ENCODE results near the gene OCRL.
A peak's percentile ranks its signal among the peaks of the same experiment; 100 is the strongest.

OCRL gene

DNA sequence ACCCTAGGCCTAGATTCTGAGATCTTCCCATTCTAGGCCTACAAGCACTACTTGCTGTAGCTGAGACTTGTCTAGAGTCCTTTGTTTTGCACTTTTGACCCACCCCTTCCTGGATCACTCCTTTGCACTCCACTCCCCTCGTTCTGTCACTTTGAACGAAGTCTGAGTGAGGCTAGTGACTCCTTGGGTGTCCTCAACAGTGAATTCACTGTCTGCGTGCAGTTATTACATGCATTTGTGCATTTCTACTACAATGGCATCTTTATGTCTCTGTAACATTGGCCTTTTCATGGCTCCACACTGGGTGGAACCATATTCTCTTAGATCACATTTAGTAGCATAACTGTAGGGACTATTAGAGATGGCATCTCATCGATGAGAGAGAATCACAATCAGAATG, 50.5 kb downstream of the OCRL start:
- no peak for DNase-seq

- DNase-seq, result no peak
Measured at GRCh38 chrX:129593137-129593536, 53.1 kb downstream of the OCRL start.

- DNase-seq, result no peak
Measured at GRCh38 chrX:129594781-129595180, 54.7 kb downstream of the OCRL start.

DNA sequence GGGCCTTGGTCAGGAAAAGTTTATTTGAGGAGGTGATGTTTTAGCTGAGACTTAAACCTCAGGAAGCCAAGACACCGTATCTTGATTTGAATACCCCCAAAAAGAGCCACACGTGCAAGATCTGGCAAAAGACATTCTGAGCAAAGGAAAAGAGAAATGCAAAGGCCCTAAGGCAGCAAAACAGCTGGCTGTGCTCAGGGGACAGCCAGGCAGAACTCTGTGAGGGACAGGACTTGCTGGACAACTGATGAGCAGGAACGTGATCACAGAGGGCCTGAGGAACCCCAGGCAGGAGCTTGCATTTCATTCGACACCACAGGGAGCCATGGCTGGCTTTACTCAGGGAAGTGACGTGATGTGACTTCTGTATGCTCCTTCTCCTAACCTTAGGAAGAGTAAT, 56.0 kb downstream of the OCRL start:
- DNase-seq, result no peak

GRCh38 chrX:129597905-129598304, 57.8 kb downstream of the OCRL start:
- DNase-seq, result no peak

GRCh38 chrX:129599499-129599898, 59.4 kb downstream of the OCRL start:
- DNase-seq, result no peak

- DNase-seq, result no peak
Measured at GRCh38 chrX:129599996-129600395, 59.9 kb downstream of the OCRL start.

GRCh38 chrX:129600981-129601424, 60.9 kb downstream of the OCRL start:
- peak; percentile 34 to 54 for DNase-seq

DNA sequence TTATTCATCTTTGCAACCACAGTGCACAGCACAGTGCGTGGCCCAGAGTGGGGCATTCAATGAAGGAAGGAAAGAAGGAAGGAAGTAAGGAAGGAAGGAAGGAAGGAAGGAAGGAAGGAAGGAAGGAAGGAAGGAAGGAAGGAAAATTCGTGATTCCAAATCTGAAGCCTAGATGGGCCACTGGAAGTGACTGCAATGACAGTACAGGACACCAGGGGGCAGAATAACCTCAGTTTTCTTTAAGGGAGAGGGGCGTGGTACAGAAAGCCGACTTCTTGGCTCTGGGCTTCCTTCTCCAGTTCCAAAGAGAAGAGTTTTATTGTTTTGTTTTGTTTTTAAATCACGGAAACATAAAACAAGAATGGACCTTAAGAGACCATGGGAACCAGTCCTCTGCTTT, 66.9 kb downstream of the OCRL start:
- peak; percentile 28 to 36 for DNase-seq

DNA sequence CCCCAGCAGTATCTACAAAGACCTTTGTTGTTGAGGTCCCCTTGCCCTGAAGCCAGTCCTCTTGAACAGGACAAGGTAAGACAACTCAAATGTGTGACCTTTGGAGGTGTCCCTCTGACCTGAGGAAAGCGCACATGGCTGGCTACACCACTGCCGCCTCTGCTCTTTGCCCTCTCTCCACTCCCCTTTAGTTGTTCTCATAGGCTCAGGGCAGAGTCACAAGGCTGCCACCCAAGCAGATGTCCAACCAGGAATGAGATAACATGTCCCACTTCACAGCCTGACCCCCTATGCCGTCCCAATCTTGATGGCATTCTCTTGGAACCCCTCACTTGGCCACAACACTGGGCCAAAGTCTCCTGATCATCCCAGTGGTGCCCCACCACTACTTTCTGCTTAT, 68.4 kb downstream of the OCRL start:
- no peak for DNase-seq

- no peak for DNase-seq
Measured at GRCh38 chrX:129609395-129609794, 69.3 kb downstream of the OCRL start.

DNA sequence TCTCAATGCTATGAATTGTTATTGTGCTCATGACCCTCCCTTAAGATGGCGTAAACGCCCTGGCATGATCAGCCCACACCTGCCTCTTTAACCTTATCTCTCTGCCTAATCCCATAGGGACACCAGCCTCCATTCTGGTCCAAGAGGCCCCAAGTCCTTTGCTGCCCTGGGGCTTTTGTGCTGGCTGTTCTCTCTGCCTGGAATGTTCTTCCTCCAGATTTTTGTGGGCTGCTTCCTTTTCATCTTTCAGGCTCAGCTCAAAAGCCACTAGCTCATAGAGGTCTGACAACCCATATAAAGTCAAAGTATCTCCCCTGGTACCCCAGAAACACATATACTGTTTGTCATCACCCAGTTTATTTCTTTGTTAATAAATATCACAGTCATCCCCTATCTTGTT, 72.3 kb downstream of the OCRL start:
- DNase-seq, result no peak

DNA sequence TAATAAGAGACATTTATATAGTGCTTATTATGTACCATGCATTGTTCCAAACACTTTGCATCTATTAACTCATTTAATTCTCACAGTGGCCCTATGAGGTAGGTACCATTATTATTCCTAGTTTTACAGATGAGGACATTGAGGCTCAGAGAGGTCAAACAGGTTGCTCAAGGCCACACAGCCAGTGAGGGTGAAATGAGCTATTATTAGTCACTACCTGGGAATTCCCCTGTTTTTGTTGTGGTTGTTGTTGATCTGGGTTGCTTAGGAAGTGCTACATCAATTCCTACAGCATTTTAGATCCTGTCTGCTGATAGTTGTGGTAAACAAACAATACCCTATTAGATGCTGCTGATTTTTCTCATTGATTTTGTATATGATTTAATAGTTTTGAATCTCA, 73.5 kb downstream of the OCRL start:
- DNase-seq, result no peak

DNA sequence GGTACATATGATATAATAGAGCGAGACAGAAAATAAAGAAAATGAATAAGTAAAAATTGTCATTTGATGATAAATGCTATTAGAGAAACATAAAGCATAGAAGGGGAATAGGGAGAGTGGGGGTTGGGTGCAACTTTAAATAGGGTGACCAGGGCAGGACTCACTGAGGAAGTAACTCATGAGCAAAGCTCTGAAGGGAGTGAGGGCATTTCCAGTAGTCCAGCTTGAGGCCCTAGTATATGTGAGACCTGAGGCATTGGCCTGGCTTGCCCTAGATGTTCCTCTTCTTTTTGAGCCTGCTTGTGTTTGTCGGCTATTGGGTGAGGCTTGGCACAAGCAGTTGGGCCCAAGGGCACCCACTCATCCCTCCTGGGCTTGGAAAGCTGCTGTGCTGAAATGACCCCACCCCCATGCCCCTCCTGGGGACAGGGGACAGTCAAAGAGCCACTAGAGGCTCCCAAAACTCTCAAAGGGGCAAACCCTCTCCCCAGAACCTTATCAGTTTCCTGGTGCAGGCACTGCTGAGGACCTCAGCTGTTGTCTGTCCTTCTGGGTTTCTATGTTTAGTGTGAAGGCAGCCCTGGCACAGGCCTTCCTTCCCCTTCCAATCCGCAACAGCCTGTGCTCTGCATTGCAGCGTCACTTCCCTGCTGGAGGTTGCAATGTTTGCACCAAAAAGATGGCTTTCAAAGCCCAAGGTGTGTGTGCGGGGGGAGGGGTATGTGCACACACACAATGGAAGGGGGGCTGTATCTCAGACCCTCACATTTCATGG, 74.6 kb downstream of the OCRL start:
- DNase-seq, result no peak

DNA sequence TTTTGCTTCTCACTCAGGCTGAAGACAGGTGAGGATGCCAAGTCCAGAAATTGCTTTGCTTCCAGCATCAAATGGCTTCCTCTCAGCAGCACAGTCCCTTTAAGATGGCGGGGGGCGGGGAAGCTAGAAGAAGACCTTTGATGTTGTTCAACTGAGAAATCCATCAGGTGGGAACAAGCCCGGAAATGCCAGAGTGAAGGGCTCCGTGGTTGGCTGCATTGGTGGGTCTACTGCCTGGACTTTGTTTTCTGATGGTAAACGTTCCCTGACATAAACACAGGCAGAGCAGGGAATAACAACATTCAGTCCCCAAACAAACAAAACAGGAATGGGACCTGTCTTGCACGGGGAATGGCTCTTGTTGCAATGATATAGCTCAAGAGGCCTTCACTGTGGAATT, 77.4 kb downstream of the OCRL start:
- no peak for DNase-seq

DNA sequence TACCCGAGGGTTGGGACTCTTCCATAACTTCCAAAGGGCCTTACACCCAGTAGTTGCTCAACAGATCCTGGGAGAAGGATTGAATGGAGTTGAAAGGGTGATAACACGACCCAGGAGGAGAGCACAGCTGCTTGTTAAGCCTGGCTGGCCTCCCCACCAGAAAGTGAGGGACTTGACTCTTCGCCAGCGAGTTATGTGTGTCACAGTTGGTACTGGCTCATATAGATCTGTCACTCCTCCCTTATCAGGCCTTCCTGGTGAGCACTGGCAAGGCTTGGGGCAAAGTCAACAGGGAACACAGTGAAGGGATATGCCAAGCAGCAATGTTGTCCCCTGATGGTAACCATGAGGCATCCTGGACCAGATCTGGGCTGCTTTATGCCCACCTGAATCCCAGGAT, 78.9 kb downstream of the OCRL start:
- no peak for DNase-seq

DNA sequence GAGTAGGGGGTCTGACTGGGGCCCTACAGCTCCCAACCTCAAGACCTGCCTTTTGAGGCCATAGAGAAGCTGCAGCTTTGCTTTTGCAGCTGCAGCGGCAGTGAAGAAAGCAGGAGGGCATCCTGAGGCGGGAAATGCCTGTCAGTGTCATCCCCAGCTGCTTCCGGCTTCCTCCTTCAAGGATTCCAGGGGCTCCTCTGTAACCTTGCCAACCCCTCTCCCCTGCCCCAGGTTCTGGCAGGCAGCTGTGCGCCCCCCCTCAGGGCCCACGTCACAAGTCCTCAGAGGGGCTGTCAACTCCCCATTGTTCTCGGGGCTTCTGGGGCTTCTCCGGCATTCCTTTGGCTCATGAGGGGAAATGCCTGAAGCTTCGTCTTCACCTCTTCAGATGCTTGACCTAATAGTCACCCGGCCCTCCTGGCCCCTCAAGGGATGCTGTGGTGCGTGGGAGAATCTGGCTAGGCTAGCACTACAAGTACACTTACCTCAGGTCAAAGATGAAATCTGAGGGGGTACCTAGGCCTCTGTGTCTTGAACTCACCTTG, 82.8 kb downstream of the OCRL start:
- DNase-seq, result no peak

DNA sequence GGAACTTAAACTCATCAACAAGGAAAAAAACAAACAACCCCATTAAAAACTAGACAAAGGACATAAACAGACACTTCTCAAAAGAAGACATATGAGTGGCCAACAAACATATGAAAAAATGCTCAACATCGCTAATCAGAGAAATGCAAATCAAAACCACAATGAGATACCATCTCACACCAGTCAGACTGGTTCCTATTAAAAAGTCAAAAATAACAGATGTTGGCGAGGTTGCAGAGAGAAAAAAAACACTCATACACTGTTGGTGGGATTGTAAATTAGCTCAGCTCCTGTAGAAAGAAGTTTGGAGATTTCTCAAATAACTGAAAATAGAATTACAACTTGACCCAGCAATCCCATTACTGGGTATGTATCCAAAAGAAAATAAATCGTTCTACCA, 86.0 kb downstream of the OCRL start:
- DNase-seq, result no peak

DNA sequence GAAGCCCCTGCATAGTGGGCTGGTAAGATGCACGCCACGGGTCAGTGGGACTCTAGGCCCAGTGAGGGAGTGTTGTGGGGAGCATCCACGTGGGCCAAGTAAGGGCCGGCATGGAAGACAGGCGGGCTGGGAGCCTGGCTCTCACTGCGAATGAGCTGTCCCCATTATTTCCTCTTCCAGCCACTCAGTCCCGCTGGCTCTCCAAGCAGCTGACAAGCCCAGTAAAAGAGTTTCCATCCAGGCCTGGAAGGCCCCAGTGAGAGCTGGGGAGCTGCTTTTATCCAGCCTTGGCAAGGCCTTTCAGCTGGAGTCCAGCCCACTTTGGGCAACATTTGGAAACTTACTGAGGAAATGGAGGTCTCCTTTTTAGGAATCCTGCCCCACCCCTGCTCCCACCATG, 89.8 kb downstream of the OCRL start:
- DNase-seq, result no peak

- no peak for DNase-seq
Measured at GRCh38 chrX:129631849-129632248, 91.8 kb downstream of the OCRL start.

DNA sequence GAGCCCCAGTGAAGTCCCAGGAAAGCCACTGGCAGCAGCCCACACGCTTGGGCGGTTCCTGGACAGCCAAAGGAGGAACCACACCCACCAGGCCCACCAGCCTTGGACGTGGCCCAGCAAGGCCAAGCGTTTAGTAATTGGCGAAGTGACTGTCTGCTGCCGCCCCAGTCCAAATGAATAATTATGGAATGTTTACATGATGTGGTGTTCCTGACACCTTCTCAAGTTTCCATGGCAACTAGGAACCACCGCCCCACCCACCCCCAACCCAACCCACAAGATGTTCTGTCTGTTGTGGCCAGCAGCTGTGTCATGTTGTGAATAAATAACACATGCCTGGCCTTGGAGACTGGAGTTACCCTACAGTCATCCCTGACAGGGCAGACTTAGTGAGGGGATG, 92.4 kb downstream of the OCRL start:
- no peak for DNase-seq

DNA sequence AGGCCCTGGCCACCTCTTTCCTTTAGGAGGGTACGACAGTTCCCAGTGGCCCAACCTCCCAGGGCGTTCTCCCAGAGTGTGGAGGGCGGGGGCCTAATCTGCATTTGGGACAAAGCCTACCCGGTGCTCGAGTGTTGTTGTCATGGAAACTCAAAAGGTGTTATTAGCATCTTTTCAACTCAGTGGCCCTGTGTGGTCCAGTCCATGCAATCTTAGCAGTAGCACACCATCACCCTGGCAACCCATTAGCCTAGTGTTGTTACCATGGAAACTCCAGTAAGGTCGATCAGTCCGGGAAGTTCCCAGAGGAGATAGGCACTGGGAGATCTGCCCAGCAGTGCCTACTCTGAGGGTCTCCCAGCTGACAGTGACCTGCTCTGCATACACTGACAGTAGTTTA, 94.5 kb downstream of the OCRL start:
- DNase-seq, result no peak

GRCh38 chrX:129636175-129636681, 96.2 kb downstream of the OCRL start:
- no peak for DNase-seq

DNA sequence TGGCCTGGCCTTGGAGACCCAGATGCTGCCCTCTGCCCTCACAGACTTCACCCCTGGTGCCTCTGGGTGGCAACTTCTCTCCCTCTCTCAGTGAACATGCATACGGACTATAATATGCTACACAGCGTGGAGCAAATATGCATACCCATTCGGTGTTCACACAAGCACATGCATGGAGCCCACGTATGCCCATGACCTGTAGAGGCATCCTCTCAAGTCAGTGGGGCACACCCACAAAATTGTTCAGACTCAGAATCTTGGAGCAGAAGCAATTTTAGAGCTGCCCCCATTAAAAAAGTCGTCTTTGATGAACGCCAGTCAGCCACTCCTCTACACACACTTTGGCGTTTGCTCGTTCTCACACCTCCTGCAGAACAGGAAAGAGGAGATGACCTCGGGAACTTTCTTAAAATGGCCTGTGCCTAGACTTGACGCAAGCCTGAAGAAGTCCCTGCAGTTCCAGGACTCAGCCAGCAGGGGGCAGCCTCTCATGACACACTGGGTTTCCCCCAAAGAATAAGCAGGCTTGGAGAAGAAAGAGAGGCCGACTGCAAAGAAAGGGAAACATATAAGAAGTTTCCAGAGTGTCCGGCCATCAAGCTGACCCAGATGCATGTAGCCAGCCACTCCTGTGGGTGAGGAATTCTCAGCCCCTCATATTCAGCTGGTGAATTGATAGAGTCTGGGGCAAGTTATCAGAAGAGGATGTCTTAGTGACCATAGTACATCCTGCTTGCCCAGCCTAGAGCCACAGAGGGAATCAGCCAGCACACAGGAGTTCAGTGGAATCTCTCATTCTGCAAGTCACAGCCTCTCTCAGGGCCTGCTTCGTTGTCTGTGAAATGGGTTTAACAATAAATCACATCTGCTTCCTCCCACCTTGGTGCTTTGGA, 97.4 kb downstream of the OCRL start:
- DNase-seq, result peak; percentile 58 to 60

Measured in hippocampal formation (tissue), 2 donors.